Activated naive CD4-positive, alpha-beta T cell treated with anti-CD3 and anti-CD28 coated beads, Interleukin-2, amount 10 ng/mL, durations not matched to agents 7 days and 5 days (primary cell): ENCODE measurements around the gene STAT1.
"Not testable (repeated sequence)": the region's sequence is repeated elsewhere in the genome, so short reads cannot be mapped to it uniquely, and the experiment has no call there.

ENCODE experiments used
- CTCF ChIA-PET: fragments of 350-600 bp; sonication (Branson Sonifier 250); formaldehyde crosslinking; loops from one replicate; lab custom pipeline; 2021; ENCODE audit warnings: antibody characterized with exemption; lab: Charles Lee
- DNase-seq: peaks from one replicate; pipeline ENCODE4 v3.0.0-alpha.2; 2020
- H3K27ac Mint-ChIP-seq: one replicate; pipeline ENCODE4 v1.8.0; 2021; ENCODE audit warnings: mild to moderate bottlenecking, moderate library complexity, mixed read lengths
- H3K27me3 Mint-ChIP-seq: one replicate; pipeline ENCODE4 v1.8.0; 2021; ENCODE audit warnings: mild to moderate bottlenecking, mixed read lengths
- H3K36me3 Mint-ChIP-seq: one replicate; pipeline ENCODE4 v1.8.0; 2021; ENCODE audit warnings: mixed read lengths
- H3K4me1 Mint-ChIP-seq: one replicate; pipeline ENCODE4 v1.8.0; 2021; ENCODE audit warnings: mixed read lengths
- H3K4me3 Mint-ChIP-seq: one replicate; pipeline ENCODE4 v1.8.0; 2021; ENCODE audit warnings: mild to moderate bottlenecking, moderate library complexity, mixed read lengths
- H3K9me3 Mint-ChIP-seq: one replicate; pipeline ENCODE4 v1.8.0; 2021; ENCODE audit warnings: mixed read lengths

The STAT1 gene

GRCh38 chr2:190995315-190995714, 18.7 kb downstream of the STAT1 start:
- not testable (repeated sequence) for H3K9me3 Mint-ChIP-seq, H3K27me3 Mint-ChIP-seq, H3K4me3 Mint-ChIP-seq, DNase-seq
- Mint-ChIP-seq H3K27ac (peak overlapping the region; percentile 76), H3K4me1 (peaks cover 78% of the 10 kb centered on the region), H3K36me3 (peaks cover 85% of the 10 kb centered on the region)
- CTCF ChIA-PET: interaction anchor here (0.6 kb wide), 1 partner anchor 627 kb away, joined by 3 read pairs; no protein-coding TSS in a partner anchor

- CTCF ChIA-PET: no interaction called here
- no peaks in the 10 kb centered on the region for H3K9me3 Mint-ChIP-seq
- peaks cover 72% of the 10 kb centered on the region for H3K4me1 Mint-ChIP-seq
- peak overlapping the region; percentile 43 for H3K27ac Mint-ChIP-seq
- no peak overlapping the region for H3K4me3 Mint-ChIP-seq
- H3K36me3 Mint-ChIP-seq: peaks cover 84% of the 10 kb centered on the region
- DNase-seq: no peak
- no peaks in the 10 kb centered on the region for H3K27me3 Mint-ChIP-seq
Measured at GRCh38 chr2:190994148-190994547, 19.8 kb downstream of the STAT1 start.

- Mint-ChIP-seq H3K4me3 (no peak overlapping the region), H3K4me1 (peaks cover 72% of the 10 kb centered on the region)
Measured at GRCh38 chr2:190993292-190993643, 20.7 kb downstream of the STAT1 start.

GRCh38 chr2:190990132-190990531, 23.8 kb downstream of the STAT1 start:
- no peaks in the 10 kb centered on the region for H3K27me3 Mint-ChIP-seq
- CTCF ChIA-PET: interaction anchor here (0.6 to 0.7 kb wide), 2 partner anchors 15 to 915 kb away, joined by 3 read pairs; no protein-coding TSS in a partner anchor
- no peaks in the 10 kb centered on the region for H3K9me3 Mint-ChIP-seq
- no peak overlapping the region for H3K4me3 Mint-ChIP-seq
- H3K27ac Mint-ChIP-seq: peak overlapping the region; percentile 62
- peaks cover 83% of the 10 kb centered on the region for H3K36me3 Mint-ChIP-seq
- DNase-seq: no peak
- H3K4me1 Mint-ChIP-seq: peaks cover 68% of the 10 kb centered on the region

More at GRCh38 chr2:190993292-190993643, 20.7 kb downstream of the STAT1 start:
- H3K27ac Mint-ChIP-seq: no peak overlapping the region
- H3K9me3 Mint-ChIP-seq: no peaks in the 10 kb centered on the region
- H3K27me3 Mint-ChIP-seq: no peaks in the 10 kb centered on the region
- H3K36me3 Mint-ChIP-seq: peaks cover 86% of the 10 kb centered on the region
- CTCF ChIA-PET: interaction anchor here (0.8 kb wide), 1 partner anchor 36 kb away, joined by 3 read pairs; no protein-coding TSS in a partner anchor
- DNase-seq: no peak

GRCh38 chr2:190988910-190989309, 25.1 kb downstream of the STAT1 start:
- Mint-ChIP-seq H3K27me3 (no peaks in the 10 kb centered on the region), H3K4me3 (no peak overlapping the region), H3K27ac (no peak overlapping the region), H3K4me1 (peaks cover 72% of the 10 kb centered on the region), H3K9me3 (no peaks in the 10 kb centered on the region), H3K36me3 (peaks cover 85% of the 10 kb centered on the region)
- DNase-seq: no peak
- CTCF ChIA-PET: no interaction called here

GRCh38 chr2:190987938-190988337, 26.0 kb downstream of the STAT1 start:
- Mint-ChIP-seq H3K4me1 (peaks cover 70% of the 10 kb centered on the region), H3K27me3 (no peaks in the 10 kb centered on the region), H3K9me3 (no peaks in the 10 kb centered on the region), H3K4me3 (no peak overlapping the region), H3K27ac (peak overlapping the region; percentile 81), H3K36me3 (peaks cover 84% of the 10 kb centered on the region)
- CTCF ChIA-PET: interaction anchor here (0.7 to 1.5 kb wide), 5 partner anchors 9 to 167 kb away, joined by 3 to 4 read pairs (median 3); no protein-coding TSS in a partner anchor
- DNase-seq: no peak

- peak overlapping the region; percentile 70 for H3K27ac Mint-ChIP-seq
- H3K36me3 Mint-ChIP-seq: peaks cover 87% of the 10 kb centered on the region
- no peak overlapping the region for H3K4me3 Mint-ChIP-seq
- CTCF ChIA-PET: interaction anchor here (0.6 to 1.5 kb wide), 4 partner anchors 10 to 168 kb away, joined by 3 to 4 read pairs (median 3); no protein-coding TSS in a partner anchor
- no peaks in the 10 kb centered on the region for H3K9me3 Mint-ChIP-seq
- no peaks in the 10 kb centered on the region for H3K27me3 Mint-ChIP-seq
- DNase-seq: no peak
- H3K4me1 Mint-ChIP-seq: peaks cover 74% of the 10 kb centered on the region
Measured at GRCh38 chr2:190987116-190987515, 26.9 kb downstream of the STAT1 start.

GRCh38 chr2:190986221-190986953, 27.6 kb downstream of the STAT1 start:
- no peaks in the 10 kb centered on the region for H3K9me3 Mint-ChIP-seq
- peak overlapping the region; percentile 83 for H3K27ac Mint-ChIP-seq
- no peak overlapping the region for H3K4me3 Mint-ChIP-seq
- no peak for DNase-seq
- CTCF ChIA-PET: interaction anchor here (0.6 to 1.2 kb wide), 2 partner anchors 21 to 42 kb away, joined by 3 to 5 read pairs; no protein-coding TSS in a partner anchor
- no peaks in the 10 kb centered on the region for H3K27me3 Mint-ChIP-seq
- H3K4me1 Mint-ChIP-seq: peaks cover 78% of the 10 kb centered on the region
- H3K36me3 Mint-ChIP-seq: peaks cover 90% of the 10 kb centered on the region

GRCh38 chr2:190984595-190984994, 29.4 kb downstream of the STAT1 start:
- H3K4me3 Mint-ChIP-seq: no peak overlapping the region
- H3K27me3 Mint-ChIP-seq: no peaks in the 10 kb centered on the region
- no peak for DNase-seq
- CTCF ChIA-PET: interaction anchor here (0.7 to 0.9 kb wide), 2 partner anchors 17 to 79 kb away, joined by 3 read pairs; no protein-coding TSS in a partner anchor
- peaks cover 91% of the 10 kb centered on the region for H3K36me3 Mint-ChIP-seq
- peak overlapping the region; percentile 47 for H3K27ac Mint-ChIP-seq
- peaks cover 83% of the 10 kb centered on the region for H3K4me1 Mint-ChIP-seq
- no peaks in the 10 kb centered on the region for H3K9me3 Mint-ChIP-seq

- peaks cover 94% of the 10 kb centered on the region for H3K36me3 Mint-ChIP-seq
- peaks cover 91% of the 10 kb centered on the region for H3K4me1 Mint-ChIP-seq
- peak overlapping the region; percentile 92 for H3K27ac Mint-ChIP-seq
- no peaks in the 10 kb centered on the region for H3K9me3 Mint-ChIP-seq
- no peak overlapping the region for H3K4me3 Mint-ChIP-seq
- no peak for DNase-seq
- CTCF ChIA-PET: interaction anchor here (1.1 to 1.8 kb wide), 3 partner anchors 19 to 35 kb away, joined by 3 to 4 read pairs (median 3); no protein-coding TSS in a partner anchor
- no peaks in the 10 kb centered on the region for H3K27me3 Mint-ChIP-seq
Measured at GRCh38 chr2:190982262-190983034, 31.5 kb downstream of the STAT1 start.

GRCh38 chr2:190981733-190982132, 32.2 kb downstream of the STAT1 start:
- H3K27ac Mint-ChIP-seq: peak overlapping the region; percentile 92
- H3K9me3 Mint-ChIP-seq: no peaks in the 10 kb centered on the region
- no peak for DNase-seq
- H3K4me3 Mint-ChIP-seq: no peak overlapping the region
- H3K36me3 Mint-ChIP-seq: peaks cover 92% of the 10 kb centered on the region
- CTCF ChIA-PET: interaction anchor here (1.1 kb wide), 1 partner anchor 34 kb away, joined by 3 read pairs; no protein-coding TSS in a partner anchor
- peaks cover 89% of the 10 kb centered on the region for H3K4me1 Mint-ChIP-seq
- no peaks in the 10 kb centered on the region for H3K27me3 Mint-ChIP-seq

- Mint-ChIP-seq H3K27ac (peak overlapping the region; percentile 92), H3K9me3 (no peaks in the 10 kb centered on the region), H3K36me3 (peaks cover 93% of the 10 kb centered on the region), H3K27me3 (no peaks in the 10 kb centered on the region), H3K4me3 (no peak overlapping the region), H3K4me1 (peaks cover 91% of the 10 kb centered on the region)
- CTCF ChIA-PET: no interaction called here
- no peak for DNase-seq
Measured at GRCh38 chr2:190981333-190981732, 32.6 kb downstream of the STAT1 start.

GRCh38 chr2:190980630-190981209, 33.3 kb downstream of the STAT1 start:
- Mint-ChIP-seq H3K9me3 (no peaks in the 10 kb centered on the region), H3K27me3 (no peaks in the 10 kb centered on the region), H3K36me3 (peaks cover 91% of the 10 kb centered on the region), H3K4me1 (peaks cover 88% of the 10 kb centered on the region), H3K4me3 (no peak overlapping the region), H3K27ac (peak overlapping the region; percentile 92)
- no peak for DNase-seq
- CTCF ChIA-PET: interaction anchor here (1.0 kb wide), 1 partner anchor 31 kb away, joined by 3 read pairs; no protein-coding TSS in a partner anchor
